GM19025 (cell line): ENCODE data around the gene HEPH.
"Not testable (repeated sequence)": the region's sequence is repeated elsewhere in the genome, so short reads cannot be mapped to it uniquely, and the experiment has no call there.

Experiments
- ATAC-seq: cut with Tn5 transposase; IDR thresholded peaks from one replicate; pipeline ENCODE4 v1.9.1; 2021; ENCODE audit warnings: mild to moderate bottlenecking, low read depth, moderate library complexity; ENCODE audit not compliant: unreplicated experiment

Gene HEPH, protein sequence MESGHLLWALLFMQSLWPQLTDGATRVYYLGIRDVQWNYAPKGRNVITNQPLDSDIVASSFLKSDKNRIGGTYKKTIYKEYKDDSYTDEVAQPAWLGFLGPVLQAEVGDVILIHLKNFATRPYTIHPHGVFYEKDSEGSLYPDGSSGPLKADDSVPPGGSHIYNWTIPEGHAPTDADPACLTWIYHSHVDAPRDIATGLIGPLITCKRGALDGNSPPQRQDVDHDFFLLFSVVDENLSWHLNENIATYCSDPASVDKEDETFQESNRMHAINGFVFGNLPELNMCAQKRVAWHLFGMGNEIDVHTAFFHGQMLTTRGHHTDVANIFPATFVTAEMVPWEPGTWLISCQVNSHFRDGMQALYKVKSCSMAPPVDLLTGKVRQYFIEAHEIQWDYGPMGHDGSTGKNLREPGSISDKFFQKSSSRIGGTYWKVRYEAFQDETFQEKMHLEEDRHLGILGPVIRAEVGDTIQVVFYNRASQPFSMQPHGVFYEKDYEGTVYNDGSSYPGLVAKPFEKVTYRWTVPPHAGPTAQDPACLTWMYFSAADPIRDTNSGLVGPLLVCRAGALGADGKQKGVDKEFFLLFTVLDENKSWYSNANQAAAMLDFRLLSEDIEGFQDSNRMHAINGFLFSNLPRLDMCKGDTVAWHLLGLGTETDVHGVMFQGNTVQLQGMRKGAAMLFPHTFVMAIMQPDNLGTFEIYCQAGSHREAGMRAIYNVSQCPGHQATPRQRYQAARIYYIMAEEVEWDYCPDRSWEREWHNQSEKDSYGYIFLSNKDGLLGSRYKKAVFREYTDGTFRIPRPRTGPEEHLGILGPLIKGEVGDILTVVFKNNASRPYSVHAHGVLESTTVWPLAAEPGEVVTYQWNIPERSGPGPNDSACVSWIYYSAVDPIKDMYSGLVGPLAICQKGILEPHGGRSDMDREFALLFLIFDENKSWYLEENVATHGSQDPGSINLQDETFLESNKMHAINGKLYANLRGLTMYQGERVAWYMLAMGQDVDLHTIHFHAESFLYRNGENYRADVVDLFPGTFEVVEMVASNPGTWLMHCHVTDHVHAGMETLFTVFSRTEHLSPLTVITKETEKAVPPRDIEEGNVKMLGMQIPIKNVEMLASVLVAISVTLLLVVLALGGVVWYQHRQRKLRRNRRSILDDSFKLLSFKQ

DNA sequence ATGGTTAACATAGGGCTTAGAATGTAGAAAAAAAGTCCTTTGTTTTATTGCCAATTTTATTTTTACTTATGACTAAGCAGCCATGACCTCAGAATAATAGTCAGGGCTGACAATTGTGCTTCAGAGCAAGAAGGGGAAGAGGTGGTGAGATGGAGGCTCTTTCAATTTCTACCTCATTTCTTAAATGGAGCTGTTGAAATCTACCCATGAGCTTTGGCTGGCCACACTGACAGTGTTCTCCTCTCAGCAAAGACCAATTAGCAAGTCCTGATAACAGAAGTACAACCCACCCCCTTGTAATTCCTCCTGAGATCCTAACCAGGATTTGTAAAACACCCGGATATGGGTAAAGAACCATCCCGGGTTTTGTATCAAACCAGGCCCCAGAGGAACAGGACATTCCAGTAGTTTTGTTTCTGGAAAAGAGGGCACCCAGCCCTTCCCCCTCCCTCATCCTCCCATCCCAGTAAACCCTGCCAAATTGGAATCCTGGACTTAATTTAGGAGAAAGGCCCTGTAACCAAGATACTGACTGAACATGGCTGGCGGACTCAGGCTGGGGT, at the start of gene HEPH:
HEPH (plus strand) TSS at position 399 of the 563 bp plus-strand sequence. CDS start 6,324 bp downstream, outside the sequence.
- peak; percentile 54 for ATAC-seq

DNA sequence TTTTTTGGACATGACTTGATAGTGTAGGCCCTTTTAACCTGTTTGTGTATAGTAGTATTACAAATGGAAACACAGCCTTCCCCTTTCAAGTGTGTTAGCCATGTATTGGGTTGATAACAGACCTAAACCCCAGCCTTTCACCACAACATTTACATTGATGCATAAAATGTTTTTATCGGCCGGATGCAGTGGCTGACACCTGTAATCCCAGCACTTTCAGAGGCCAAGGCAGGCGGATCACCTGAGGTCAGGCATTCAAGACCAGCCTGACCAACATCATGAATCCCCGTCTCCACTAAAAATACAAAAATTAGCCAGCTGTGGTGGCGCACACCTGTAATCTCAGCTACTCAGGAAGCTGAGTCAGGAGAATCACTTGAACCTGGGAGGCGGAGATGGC, 45.3 kb upstream of the HEPH start:
- ATAC-seq, result not testable (repeated sequence)

DNA sequence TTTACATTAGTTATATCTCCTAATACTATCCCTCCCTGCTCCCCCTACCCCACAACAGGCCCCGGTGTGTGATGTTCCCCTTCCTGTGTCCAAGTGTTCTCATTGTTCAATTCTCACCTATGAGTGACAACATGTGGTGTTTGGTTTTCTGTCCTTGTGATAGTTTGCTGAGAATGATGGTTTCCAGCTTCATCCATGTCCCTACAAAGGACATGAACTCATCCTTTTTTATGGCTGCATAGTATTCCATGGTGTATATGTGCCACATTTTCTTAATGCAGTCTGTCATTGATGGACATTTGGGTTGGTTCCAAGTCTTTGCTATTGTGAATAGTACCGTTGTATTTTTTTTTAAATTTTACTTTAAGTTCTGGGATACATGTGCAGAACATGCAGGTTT, 42.7 kb upstream of the HEPH start:
- ATAC-seq, result not testable (repeated sequence)

DNA sequence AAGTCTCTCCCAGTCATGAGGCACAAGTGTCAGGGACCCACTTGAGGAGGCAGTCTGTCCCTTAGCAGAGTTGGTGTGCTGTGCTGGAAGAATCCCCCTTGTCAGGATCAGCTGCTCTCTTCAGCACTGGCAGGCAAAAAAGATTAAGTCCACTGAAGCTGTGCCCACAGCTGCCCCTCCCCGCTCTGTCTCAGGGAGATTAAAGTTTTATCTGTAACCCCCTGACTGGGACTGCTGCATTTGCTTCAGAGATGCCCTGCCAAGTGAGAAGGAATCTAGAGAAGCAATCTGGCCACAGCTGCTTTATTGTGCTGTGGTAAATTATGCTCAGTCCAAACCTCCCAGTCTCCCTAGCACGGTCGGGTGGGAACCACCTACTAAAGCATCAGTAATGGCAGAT, 37.4 kb upstream of the HEPH start:
- ATAC-seq, result no peak

DNA sequence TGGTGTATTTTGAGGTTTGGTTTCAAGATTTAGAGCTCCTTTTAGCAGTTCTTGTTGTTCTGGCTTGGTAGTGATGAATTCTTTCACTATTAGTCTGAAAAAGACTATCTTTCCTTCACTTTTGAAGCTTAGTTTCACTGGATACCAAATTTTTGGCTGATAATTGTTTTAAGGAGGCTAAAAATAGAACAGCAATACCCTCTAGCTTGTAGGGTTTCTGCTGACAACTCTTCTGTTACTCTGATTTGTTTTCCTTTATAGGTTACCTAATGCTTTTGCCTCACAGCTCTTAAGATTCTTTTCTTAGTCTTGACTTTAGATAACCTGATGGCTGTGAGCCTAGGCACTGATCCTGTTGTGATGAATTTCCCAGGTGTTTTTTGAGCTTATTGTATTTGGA, 33.6 kb upstream of the HEPH start:
- no peak for ATAC-seq

DNA sequence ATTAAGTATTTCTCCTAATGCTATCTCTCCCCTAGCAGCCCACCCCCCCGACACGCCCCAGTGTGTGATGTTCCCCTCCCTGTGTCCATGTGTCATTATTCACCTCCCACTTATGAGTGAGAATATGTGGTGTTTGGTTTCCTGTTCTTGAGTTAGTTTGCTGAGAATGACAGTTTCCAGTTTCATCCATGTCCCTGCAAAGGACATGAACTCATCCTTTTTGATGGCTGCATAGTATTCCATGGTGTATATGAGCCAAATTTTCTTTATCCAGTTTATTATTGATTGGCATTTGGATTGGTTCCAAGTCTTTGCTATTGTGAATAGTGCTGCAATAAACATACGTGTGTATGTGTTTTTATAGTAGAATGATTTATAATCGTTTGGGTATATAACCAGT, 28.8 kb upstream of the HEPH start:
- ATAC-seq, result not testable (repeated sequence)

DNA sequence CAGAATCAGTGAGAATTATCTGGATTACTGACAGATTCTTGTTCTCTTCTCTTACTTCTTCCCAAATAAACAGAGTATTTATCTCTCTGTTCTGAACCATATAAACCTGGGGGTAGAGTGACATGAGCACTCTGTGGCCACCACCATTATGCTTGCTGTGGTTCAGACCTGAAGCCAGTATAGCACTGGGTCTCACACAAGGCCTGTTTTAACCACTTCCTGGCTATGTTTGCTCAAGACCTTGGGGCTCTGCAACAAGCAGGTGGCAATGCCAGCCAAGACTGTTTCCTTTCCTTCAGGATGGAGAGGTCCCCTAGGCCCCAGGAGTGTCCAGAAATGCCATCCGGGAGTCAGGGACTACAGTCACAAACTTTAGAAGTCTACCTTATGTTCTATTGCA, 21.7 kb upstream of the HEPH start:
- ATAC-seq, result no peak

DNA sequence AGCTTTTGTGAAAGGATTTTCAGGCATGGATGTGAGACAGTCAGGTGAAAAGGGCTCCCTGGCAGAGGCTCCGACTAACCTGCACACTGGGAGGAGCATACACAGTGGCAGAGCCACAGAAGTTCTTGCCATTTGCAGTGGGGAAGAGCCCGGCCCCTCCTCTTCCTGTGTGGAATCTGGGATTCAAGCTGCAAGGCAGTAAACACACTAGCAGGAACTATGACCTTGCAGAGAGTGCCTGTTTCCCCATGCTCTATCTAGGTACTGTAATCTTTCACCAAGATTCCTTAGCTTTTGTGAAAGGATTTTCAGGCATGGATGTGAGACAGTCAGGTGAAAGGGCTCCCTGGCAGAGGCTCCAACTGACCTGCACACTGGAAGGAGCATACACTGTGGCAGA, 19.8 kb upstream of the HEPH start:
- no peak for ATAC-seq

DNA sequence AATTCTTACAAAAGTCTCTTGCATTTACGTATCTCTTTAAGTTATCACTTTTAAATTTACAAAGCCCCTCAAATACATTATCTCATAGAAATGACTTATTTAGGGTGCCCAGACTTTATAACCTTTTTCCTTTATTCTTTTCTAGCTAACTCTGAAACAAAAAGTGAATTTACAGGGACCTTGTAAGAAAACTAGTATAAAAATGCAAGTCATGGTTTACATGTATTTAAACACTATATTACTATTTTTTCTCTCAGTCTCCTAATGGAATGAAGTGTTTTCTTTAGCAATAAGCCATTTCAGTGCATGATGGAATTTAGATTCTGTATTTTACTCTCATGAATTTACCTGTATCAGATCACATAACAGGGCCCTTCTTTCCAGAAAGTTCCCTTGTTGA, 14.5 kb upstream of the HEPH start:
- ATAC-seq, result no peak

DNA sequence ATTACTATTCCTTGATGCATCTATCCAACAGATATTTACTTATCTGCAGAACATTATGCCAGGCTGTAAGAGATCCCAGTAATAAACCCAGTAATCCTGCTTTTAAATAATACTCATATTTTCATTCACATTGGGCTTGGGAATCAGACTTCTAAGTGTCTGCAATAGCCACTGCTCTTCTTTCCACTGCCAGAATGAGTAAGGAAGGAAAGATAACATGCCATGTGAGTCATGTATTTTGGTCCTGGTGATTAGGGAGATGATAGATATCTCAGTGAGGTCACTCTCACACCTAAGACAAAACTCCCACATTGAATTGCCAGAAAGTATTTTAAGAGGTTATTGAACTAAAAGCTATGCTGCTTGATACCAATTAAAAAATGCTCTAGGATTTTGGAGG, 13.9 kb upstream of the HEPH start:
- no peak for ATAC-seq

DNA sequence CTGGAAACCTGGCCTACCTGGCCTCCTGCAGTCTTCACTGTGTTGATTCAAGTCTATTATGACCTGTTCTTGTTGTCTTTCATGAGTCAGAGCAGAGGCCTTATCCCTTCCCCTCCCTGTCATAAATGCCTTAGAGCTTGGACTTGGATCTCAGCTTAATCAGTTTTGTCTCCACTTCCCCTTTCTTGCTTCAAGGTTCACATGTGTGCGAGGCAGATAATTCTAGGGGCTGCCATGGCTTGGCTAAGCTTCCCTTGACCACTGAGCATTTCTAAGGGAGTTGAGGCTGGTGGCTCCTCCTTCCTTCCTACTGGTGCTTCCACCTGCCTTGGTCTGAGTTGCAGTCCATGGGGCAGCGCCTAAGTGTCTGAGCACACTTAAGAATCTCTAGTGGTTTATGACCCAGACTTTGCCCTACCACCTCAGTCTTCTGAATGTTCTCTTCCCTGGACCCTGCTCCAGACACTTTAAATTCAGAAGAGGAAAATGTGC, 1.7 kb upstream of the HEPH start:
- no peak for ATAC-seq

DNA sequence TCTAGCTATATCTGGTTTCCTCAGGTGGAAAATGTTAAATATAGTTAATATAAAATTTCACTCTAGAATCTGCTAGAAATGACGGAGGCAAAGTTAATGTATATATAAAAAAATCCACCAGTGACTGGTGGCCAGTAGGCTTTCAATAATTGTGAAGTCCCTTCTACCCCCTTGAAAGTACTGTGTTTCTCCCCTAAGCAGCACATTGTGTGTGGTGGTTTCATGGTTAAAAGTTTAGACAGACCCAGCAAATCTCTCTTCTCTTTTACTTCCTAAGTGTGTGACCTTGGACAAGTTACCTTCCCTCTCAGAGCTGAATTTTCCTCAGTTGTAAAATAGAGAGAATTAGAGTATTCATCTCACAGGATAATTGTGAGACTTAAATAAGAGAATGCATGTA, 600 bp upstream of the HEPH start:
- peak; percentile 51 for ATAC-seq

DNA sequence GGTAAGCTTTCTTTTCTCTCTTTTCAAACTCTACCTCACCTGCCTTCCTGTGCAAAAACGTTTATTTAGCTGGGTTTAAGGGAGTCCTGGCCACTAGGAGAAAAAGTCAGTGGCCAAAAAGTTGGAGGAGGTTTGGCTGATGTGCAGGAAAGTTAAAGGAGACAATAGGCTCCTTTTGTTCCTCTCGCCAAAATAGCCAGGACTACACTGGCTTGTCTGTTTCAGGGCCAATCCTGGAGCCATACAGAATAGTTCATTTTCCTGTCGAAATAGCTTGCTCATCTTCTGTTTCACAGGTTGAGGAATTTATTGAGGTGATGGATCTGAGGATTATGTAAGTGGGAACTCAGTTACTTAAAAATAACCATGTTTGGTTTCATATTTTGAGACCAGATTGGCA, 423 bp downstream of the HEPH start:
- ATAC-seq, result no peak

DNA sequence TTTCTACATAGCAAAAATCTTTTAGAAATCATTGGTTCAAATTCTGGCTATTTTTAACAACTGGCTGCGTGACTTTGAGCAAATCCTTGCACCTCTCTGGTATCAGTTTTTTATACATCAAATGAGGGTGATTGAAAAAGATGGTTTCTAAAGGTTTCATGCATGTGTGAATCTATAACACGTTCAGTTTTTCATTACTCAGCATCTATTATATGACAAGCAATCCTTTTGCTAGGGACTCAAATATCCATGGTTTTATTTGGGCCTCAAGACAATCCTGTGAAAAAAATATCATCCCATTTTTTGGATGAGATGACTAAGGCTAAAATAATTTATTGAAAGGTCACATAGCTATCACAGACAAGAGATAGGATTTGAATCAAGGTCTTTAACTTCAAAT, 884 bp downstream of the HEPH start:
- no peak for ATAC-seq

DNA sequence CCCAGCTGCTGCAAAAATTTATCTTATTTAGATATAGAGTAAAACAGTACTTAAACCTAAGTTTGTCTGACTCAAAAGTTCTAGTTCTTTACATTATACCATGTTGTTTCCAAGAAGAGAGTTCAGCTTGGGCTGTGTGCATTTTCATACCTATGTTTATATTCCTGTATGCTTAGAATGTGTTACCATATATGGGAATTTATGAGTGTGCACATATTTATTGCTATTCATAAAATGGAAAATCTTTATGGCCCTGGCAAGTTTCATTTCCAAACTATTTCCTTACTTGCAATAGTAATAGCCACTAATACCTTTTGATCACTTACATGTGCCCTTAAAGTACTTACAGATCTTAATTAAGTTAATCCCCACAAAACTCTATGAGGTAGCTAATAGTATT, 2.6 kb downstream of the HEPH start:
- ATAC-seq, result no peak

DNA sequence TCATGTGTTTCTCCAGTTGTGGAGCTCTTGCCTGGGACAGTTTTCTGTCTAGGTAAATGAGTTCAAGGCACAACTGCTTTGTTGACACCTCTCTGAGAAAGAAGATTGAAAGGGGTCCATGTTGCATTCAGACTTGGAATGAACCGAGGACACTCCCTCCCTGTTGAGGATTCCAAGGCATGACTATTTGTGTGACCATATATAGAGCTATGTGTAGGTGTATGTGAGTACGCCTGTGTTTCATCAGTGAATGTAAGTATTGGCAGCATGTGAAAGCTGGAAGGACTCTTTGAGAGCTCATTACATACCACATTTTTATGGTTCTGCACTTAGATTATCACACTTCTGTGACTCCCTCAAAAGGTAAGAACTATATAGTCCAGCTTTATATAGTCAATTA, 3.4 kb downstream of the HEPH start:
- no peak for ATAC-seq

DNA sequence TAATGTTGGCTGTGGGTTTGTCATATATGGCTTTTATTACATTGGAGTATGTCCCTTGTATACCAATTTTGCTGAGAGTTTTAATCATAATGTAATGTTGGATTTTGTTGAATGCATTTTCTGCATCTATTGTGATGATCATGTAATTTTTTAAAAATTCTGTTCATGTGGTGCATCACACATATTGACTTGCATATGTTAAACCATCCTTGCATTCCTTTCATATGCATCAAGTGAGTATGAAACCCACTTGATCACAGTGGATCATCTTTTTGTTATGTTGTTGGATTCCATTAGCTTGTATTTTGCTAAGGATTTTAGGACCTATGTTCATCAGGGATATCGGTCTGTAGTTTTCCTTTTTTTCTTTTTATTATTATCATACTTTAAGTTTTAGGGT, 12.1 kb downstream of the HEPH start:
- no peak for ATAC-seq

DNA sequence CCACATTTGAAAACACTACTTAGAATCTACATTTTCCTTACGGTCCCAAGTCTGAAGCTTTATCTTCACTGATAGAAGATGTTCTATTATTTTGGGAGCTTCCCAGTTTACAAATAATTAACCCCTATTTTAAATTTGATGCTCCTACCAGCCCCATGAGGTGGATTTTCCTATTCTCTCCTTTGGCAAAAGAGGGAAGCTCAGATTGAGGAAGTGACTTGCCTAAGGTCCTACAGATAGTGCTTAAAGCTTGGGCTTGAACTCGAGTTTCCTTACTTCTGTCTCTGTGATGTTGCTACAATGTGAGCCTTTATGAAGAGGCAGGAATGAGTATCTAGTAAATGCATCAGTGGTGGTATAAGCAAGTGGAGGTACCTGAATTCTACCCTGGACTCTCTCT, 27.5 kb downstream of the HEPH start:
- no peak for ATAC-seq

DNA sequence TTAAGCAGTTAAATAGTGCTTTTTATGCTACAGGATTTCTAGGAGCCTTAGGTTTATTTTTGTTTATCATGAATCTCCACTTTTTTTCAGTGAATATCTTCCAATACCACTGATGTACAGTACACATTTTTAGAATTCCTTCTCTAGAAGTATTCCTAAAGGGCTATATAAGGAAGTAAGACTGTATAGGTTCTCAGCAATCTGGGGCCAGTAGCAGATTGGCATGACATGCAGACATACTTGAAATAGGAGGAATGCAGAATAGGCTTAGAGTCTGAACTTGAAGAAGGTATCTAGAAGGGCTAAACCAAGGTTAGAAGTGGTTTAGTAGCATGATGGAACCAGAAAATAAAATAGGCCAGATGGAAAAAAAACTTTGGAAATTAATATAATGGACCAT, 29.8 kb downstream of the HEPH start:
- ATAC-seq, result no peak

DNA sequence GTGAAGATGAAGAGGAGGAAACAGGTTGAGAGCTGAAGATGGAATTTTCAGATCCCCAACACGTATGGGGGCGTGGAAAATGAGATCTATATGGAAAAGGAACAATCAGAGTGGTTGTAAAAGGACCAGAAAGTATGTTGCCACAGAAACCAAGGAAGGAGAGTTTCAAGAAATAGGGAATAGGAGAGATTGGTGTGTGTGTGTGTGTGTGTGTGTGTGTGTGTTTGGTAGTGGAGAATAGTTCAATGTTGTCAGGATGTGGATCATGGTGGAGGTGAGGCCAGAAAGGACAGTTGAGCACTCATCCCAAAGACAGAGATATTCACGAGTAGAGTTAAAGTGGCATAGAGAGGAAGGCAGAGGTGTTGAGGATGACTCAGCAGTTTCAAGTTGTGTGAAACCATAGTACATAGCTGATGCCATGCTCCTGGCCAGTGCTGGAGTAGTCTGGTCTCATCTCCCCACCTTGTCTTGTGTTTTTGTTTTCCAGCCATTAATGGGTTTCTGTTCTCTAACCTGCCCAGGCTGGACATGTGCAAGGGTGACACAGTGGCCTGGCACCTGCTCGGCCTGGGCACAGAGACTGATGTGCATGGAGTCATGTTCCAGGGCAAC, 36.1 kb downstream of the HEPH start:
- peak; percentile 68 for ATAC-seq
